Prostate gland (tissue), 2 donors: ENCODE data around the gene GNL1. TPM values are rescaled to one million over a fixed set of nuclear protein-coding genes. Genes with fewer than 3 reads are reported as not detected.
A peak's percentile ranks its signal among the peaks of the same experiment; 100 is the strongest.

Experiments used
- DNase-seq: peaks from one replicate; pipeline ENCODE4 v3.0.0-alpha.2; 2019; ENCODE audit warnings: low spot score
- H3K27ac ChIP-seq, 2 donors: fragments of 200-600 bp; sonication (generic); 2 replicates each; pipeline ENCODE4 v1.5.1; 2017 to 2019
- H3K27me3 ChIP-seq: fragments of 200-600 bp; sonication (generic); replicated peaks from 2 replicates; pipeline ENCODE4 v1.5.1; 2019; ENCODE audit not compliant: insufficient read depth
- H3K36me3 ChIP-seq, 2 donors: fragments of 200-600 bp; sonication (generic); 1 replicate in 1 of 2; 2 replicates in 1 of 2; pipeline versions ENCODE4 v1.5.1 to v1.8.1; 2017 to 2019
- H3K4me1 ChIP-seq: fragments of 200-600 bp; sonication (generic); replicated peaks from 2 replicates; pipeline ENCODE4 v1.5.1; 2019
- H3K4me3 ChIP-seq, 2 donors: fragments of 200-600 bp; sonication (generic); 2 replicates each; pipeline ENCODE4 v1.5.1; 2017 to 2019
- H3K9me3 ChIP-seq: fragments of 200-600 bp; sonication (generic); 2 replicates; pipeline ENCODE4 v1.5.1; 2017
- POLR2A ChIP-seq: fragments of 450-650 bp; IDR thresholded peaks from one replicate; pipeline ENCODE4 v1.6.1; 2016; ENCODE audit warnings: antibody characterized with exemption, mild to moderate bottlenecking
- POLR2AphosphoS5 ChIP-seq: sonication (generic); formaldehyde crosslinking; IDR thresholded peaks from one replicate; pipeline ENCODE4 v1.6.1; 2017; ENCODE audit warnings: antibody characterized with exemption
- WGBS: methylation state at CpG from one replicate; pipeline ENCODE4 v1.1.5; 2018; 5-methylcytosine and 5-hydroxymethylcytosine counted together
- intact Hi-C: fragments of 100-400 bp; cut with DNase I; formaldehyde crosslinking; loops from one replicate; pipeline ENCODE4 v1.14.2; 2022
- total RNA-seq, 2 donors: library from RNA; depleted of rRNA; stranded (reverse); fragments of >200 nt; gene quantifications; one replicate each; pipeline ENCODE4 v1.1.0, GENCODE V29; 2016
- TF ChIP-seq, protein P1 (sequence below), 4 experiments: fragments of 200-600 bp in 2 of 4; fragments of 450-650 bp in 2 of 4; sonication (generic) in 2 of 4; IDR thresholded peaks; 1 replicate in 3 of 4; 2 replicates in 1 of 4; pipeline ENCODE4 v1.5.1; 2016 to 2019; ENCODE audit warnings: antibody characterized with exemption in 4 of 4, mild to moderate bottlenecking in 2 of 4, moderate library complexity in 2 of 4

GNL1 gene
- total RNA-seq, 2 donors from 2014 or later: 38.3 to 56.4 TPM

DNA sequence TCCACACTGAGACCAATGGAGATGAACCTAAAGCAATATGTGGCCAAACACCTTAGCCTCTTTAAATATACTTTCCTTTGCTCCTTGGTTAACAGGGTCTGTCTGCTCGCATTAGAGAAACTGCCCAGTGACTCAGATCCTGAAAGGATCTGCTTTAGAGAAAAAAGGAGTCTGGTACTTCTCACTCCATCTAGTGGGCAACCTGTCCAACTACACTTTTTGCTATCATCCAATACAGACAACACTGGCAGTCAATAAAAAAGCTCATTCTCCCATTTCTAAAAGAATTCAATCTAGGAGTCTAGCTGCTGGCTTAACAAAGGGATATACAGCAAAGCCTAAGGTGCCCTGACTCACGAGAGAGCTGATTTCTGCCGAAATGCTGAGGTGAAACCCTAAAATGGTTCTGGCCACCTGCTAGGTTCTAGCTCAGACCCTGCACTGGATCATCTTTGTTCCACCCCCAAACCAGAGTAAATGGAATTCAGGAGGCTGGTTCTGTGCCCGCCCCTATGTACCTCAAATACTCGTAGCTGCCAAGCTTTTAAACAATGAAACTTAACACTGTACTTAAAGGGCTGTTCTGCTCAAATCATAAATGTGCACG is 11.5 kb downstream of the GNL1 start:
- H3K36me3 ChIP-seq: no peaks in the 10 kb centered on the region
- no peak overlapping the region for H3K4me3 ChIP-seq
- H3K27me3 ChIP-seq: no peaks in the 10 kb centered on the region
- DNase-seq: no peak
- H3K9me3 ChIP-seq: no peaks in the 10 kb centered on the region
- H3K4me1 ChIP-seq: no peaks in the 10 kb centered on the region
- TF ChIP-seq POLR2A (no peak), POLR2AphosphoS5 (peak; percentile 35)
- TF ChIP-seq, protein P1, sequence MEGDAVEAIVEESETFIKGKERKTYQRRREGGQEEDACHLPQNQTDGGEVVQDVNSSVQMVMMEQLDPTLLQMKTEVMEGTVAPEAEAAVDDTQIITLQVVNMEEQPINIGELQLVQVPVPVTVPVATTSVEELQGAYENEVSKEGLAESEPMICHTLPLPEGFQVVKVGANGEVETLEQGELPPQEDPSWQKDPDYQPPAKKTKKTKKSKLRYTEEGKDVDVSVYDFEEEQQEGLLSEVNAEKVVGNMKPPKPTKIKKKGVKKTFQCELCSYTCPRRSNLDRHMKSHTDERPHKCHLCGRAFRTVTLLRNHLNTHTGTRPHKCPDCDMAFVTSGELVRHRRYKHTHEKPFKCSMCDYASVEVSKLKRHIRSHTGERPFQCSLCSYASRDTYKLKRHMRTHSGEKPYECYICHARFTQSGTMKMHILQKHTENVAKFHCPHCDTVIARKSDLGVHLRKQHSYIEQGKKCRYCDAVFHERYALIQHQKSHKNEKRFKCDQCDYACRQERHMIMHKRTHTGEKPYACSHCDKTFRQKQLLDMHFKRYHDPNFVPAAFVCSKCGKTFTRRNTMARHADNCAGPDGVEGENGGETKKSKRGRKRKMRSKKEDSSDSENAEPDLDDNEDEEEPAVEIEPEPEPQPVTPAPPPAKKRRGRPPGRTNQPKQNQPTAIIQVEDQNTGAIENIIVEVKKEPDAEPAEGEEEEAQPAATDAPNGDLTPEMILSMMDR (IDR thresholded peaks at IDR 0.05): peak; percentile 31 to 81 (median 70)
- intact Hi-C loops: loop anchor here (10.0 kb wide), 1 partner anchor 50 kb away; no protein-coding TSS in a partner anchor
- peak overlapping the region in 1 of 2 donors; percentile 24 for H3K27ac ChIP-seq
- 16% methylated on average over 6 of the region's 6 CpGs for WGBS

DNA sequence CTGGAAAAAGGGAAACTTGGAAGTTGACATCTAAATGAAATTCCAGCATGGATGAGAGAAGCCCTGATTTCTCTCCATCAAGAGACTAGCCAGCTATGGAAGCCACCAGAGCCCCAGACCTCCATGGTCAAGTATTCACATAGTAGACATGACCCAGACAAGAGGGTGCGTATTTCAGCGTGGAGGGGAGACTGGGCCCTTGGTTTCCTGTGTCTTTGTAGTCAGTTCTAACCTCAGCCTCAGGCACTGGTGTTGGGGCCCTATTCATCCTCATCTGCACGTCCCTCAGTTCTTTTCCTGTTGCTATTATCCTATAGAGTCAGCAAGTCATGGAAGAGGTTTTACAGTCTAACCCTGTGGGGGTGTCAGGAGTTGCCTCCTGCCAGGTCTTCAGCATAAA is 12.5 kb downstream of the GNL1 start:
- Histone ChIP-seq H3K36me3 (no peaks in the 10 kb centered on the region), H3K27me3 (no peaks in the 10 kb centered on the region), H3K27ac (no peak overlapping the region), H3K4me1 (no peaks in the 10 kb centered on the region), H3K9me3 (no peaks in the 10 kb centered on the region), H3K4me3 (no peak overlapping the region)
- WGBS: 96% methylated on average over 3 of the region's 3 CpGs
- intact Hi-C loops: loop anchor here (10.0 kb wide), 1 partner anchor 51 kb away; no protein-coding TSS in a partner anchor
- no peak for DNase-seq
- TF ChIP-seq POLR2A (no peak), POLR2AphosphoS5 (no peak)
- TF ChIP-seq, protein P1 (IDR thresholded peaks at IDR 0.05): no peak

DNA sequence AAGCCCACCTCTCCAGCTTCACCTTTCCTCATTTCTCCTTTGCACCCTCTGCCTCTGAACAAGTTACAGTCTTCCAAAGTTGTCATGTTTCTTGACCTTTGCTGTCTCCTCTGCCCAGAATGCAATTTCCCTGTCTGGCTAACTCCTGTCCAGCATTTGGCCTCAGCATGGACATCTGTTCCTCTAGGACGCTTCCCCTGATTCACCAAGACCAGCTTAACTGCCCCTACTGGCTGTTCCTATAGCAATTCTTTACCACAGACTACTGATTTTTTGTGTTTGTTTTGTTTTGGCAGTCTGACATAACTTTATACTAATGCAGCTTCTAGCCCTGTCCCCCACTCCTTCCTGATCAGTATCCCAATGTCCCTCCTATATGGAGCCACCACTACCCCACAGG is 13.4 kb downstream of the GNL1 start:
- Histone ChIP-seq H3K36me3 (no peaks in the 10 kb centered on the region), H3K4me1 (no peaks in the 10 kb centered on the region), H3K27me3 (no peaks in the 10 kb centered on the region), H3K27ac (no peak overlapping the region), H3K4me3 (no peak overlapping the region), H3K9me3 (no peaks in the 10 kb centered on the region)
- intact Hi-C loops: loop anchor here (10.0 kb wide), 1 partner anchor 52 kb away; no protein-coding TSS in a partner anchor
- TF ChIP-seq POLR2AphosphoS5 (no peak), POLR2A (no peak)
- TF ChIP-seq, protein P1 (IDR thresholded peaks at IDR 0.05): no peak
- DNase-seq: no peak
- WGBS: 72% methylated on average over 1 of the region's 1 CpG

DNA sequence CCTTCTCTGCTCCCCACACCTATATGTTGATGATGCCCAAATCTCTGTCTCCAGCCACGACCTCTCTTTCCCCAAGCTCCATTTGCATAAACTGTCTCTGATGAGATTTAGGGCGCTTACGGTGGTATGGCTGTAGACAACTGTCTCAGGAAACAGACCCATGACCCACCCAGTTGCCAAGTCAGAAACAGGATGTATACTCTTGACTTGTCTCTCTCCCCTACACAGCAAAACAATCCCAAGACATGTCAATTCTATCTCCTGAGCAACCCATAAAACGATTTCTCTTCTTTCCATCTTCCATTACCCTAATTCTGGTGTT is 13.9 kb downstream of the GNL1 start:
- Histone ChIP-seq H3K4me1 (no peaks in the 10 kb centered on the region), H3K9me3 (no peaks in the 10 kb centered on the region), H3K36me3 (no peaks in the 10 kb centered on the region), H3K4me3 (no peak overlapping the region), H3K27me3 (no peaks in the 10 kb centered on the region), H3K27ac (no peak overlapping the region)
- TF ChIP-seq POLR2AphosphoS5 (no peak), POLR2A (no peak)
- TF ChIP-seq, protein P1 (IDR thresholded peaks at IDR 0.05): no peak
- DNase-seq: no peak
- intact Hi-C loops: loop anchor here (10.0 kb wide), 1 partner anchor 52 kb away; no protein-coding TSS in a partner anchor
- WGBS: 13% methylated on average over 4 of the region's 4 CpGs
